H9 (cell line): ENCODE results near the gene HHIPL2. TPM values are rescaled to one million over a fixed set of nuclear protein-coding genes. Genes with fewer than 3 reads are reported as not detected.

Source experiments
- DNase-seq: peaks from one replicate; pipeline ENCODE4 v3.0.0-alpha.2; 2017
- H2AFZ ChIP-seq: one replicate; pipeline ENCODE4 v1.6.1; 2013; ENCODE audit warnings: mild to moderate bottlenecking, low read length, control low read depth, moderate library complexity
- H2AK5ac ChIP-seq: 2 replicates; pipeline ENCODE4 v1.6.1; 2013; ENCODE audit warnings: low read length, control low read depth, mixed read lengths; ENCODE audit not compliant: insufficient read length
- H2BK120ac ChIP-seq: one replicate; pipeline ENCODE4 v1.6.1; 2013; ENCODE audit warnings: low read depth, mild to moderate bottlenecking, low read length, control low read depth, inconsistent platforms; ENCODE audit not compliant: poor library complexity, severe bottlenecking
- H2BK12ac ChIP-seq: 2 replicates; pipeline ENCODE4 v1.6.1; 2013; ENCODE audit warnings: low read length, control low read depth, mixed read lengths, low read depth; ENCODE audit not compliant: insufficient read length
- H2BK15ac ChIP-seq: 2 replicates; pipeline ENCODE4 v1.6.1; 2013; ENCODE audit warnings: low read depth, low read length, control low read depth
- H2BK20ac ChIP-seq: one replicate; pipeline ENCODE4 v1.6.1; 2013; ENCODE audit warnings: low read depth, mild to moderate bottlenecking, low read length, control low read depth, inconsistent platforms; ENCODE audit not compliant: poor library complexity, severe bottlenecking
- H2BK5ac ChIP-seq: 2 replicates; pipeline ENCODE4 v1.6.1; 2013; ENCODE audit warnings: low read length, control low read depth, mixed read lengths; ENCODE audit not compliant: insufficient read length
- H3K14ac ChIP-seq: 2 replicates; pipeline ENCODE4 v1.6.1; 2013; ENCODE audit warnings: low read length, control low read depth; ENCODE audit not compliant: insufficient read depth
- H3K18ac ChIP-seq: 2 replicates; pipeline ENCODE4 v1.6.1; 2013; ENCODE audit warnings: low read depth, mild to moderate bottlenecking, mixed read lengths, low read length, control low read depth; ENCODE audit not compliant: insufficient read length
- H3K23ac ChIP-seq: 2 replicates; pipeline ENCODE4 v1.6.1; 2013; ENCODE audit warnings: low read length, control low read depth, mixed read lengths, low read depth; ENCODE audit not compliant: insufficient read length
- H3K23me2 ChIP-seq: 2 replicates; pipeline ENCODE4 v1.6.1; 2013; ENCODE audit warnings: low read depth, mild to moderate bottlenecking, mixed read lengths, low read length, control low read depth; ENCODE audit not compliant: insufficient read length, poor library complexity, severe bottlenecking
- H3K27ac ChIP-seq: 2 replicates; pipeline ENCODE4 v1.5.1; 2013; ENCODE audit warnings: low read length, control low read depth, mixed read lengths, low read depth; ENCODE audit not compliant: insufficient read length
- H3K27me3 ChIP-seq: 2 replicates; pipeline ENCODE4 v1.6.1; 2013; ENCODE audit warnings: low read length, control low read depth, inconsistent platforms; ENCODE audit not compliant: insufficient read depth
- H3K4ac ChIP-seq: 2 replicates; pipeline ENCODE4 v1.6.1; 2013; ENCODE audit warnings: low read depth, mild to moderate bottlenecking, control low read depth, inconsistent platforms, low read length, moderate library complexity
- H3K4me1 ChIP-seq: 2 replicates; pipeline ENCODE4 v1.6.1; 2013; ENCODE audit warnings: low read length, control low read depth, inconsistent platforms; ENCODE audit not compliant: insufficient read depth
- H3K4me2 ChIP-seq: 2 replicates; pipeline ENCODE4 v1.6.1; 2013; ENCODE audit warnings: low read length, control low read depth, mixed read lengths; ENCODE audit not compliant: insufficient read length, insufficient read depth
- H3K56ac ChIP-seq: 2 replicates; pipeline ENCODE4 v1.6.1; 2013; ENCODE audit warnings: low read depth, mild to moderate bottlenecking, mixed read lengths, low read length, control low read depth; ENCODE audit not compliant: insufficient read length
- H3K79me1 ChIP-seq: 2 replicates; pipeline ENCODE4 v1.6.1; 2013; ENCODE audit warnings: low read depth, mild to moderate bottlenecking, moderate library complexity, low read length, control low read depth, inconsistent platforms; ENCODE audit not compliant: insufficient read depth, poor library complexity, severe bottlenecking
- H3K79me2 ChIP-seq: 2 replicates; pipeline ENCODE4 v1.6.1; 2013; ENCODE audit warnings: low read length, control low read depth, inconsistent platforms; ENCODE audit not compliant: insufficient read depth
- H3K9ac ChIP-seq: 2 replicates; pipeline ENCODE4 v1.6.1; 2013; ENCODE audit warnings: low read length, control low read depth, mixed read lengths; ENCODE audit not compliant: insufficient read length; ENCODE audit errors: extremely low read depth
- H3K9me3 ChIP-seq: one replicate; pipeline ENCODE4 v1.6.1; 2013; ENCODE audit warnings: low read depth, low read length, inconsistent platforms; ENCODE audit not compliant: control insufficient read depth
- H3T11ph ChIP-seq: one replicate; pipeline ENCODE4 v1.6.1; 2013; ENCODE audit warnings: mild to moderate bottlenecking, low read length, control low read depth, inconsistent platforms
- H4K20me1 ChIP-seq: one replicate; pipeline ENCODE4 v1.6.1; 2013; ENCODE audit not compliant: control insufficient read depth, insufficient read length, insufficient read depth
- H4K5ac ChIP-seq: 2 replicates; pipeline ENCODE4 v1.6.1; 2013; ENCODE audit warnings: low read depth, mild to moderate bottlenecking, mixed read lengths, low read length, control low read depth; ENCODE audit not compliant: insufficient read length
- H4K8ac ChIP-seq: replicated peaks from 2 replicates; pipeline ENCODE4 v1.6.1; 2013; ENCODE audit warnings: low read length, control low read depth, mixed read lengths, low read depth; ENCODE audit not compliant: insufficient read length
- H4K91ac ChIP-seq: 2 replicates; pipeline ENCODE4 v1.6.1; 2013; ENCODE audit warnings: low read depth, mild to moderate bottlenecking, moderate library complexity, mixed read lengths, low read length, control low read depth; ENCODE audit not compliant: insufficient read length
- H3K27ac Mint-ChIP-seq, 3 experiments: 2 replicates in 2 of 3; 3 replicates in 1 of 3; pipeline ENCODE4 v1.8.0; 2020 to 2021; ENCODE audit warnings: mixed read lengths in 3 of 3, mild to moderate bottlenecking in 1 of 3, moderate library complexity in 1 of 3
- H3K27me3 Mint-ChIP-seq: 2 replicates; pipeline ENCODE4 v1.8.0; 2021; ENCODE audit warnings: low read depth, mild to moderate bottlenecking, moderate library complexity, mixed read lengths
- H3K36me3 Mint-ChIP-seq, 3 experiments: 2 replicates in 2 of 3; 3 replicates in 1 of 3; pipeline ENCODE4 v1.8.0; 2020 to 2021; ENCODE audit warnings: low read depth in 3 of 3, mixed read lengths in 3 of 3; ENCODE audit not compliant: insufficient read depth in 1 of 3
- H3K4me1 Mint-ChIP-seq, 2 experiments: 2 replicates each; pipeline ENCODE4 v1.8.0; 2020; ENCODE audit warnings: mixed read lengths in 2 of 2
- H3K4me3 Mint-ChIP-seq, 2 experiments: 2 replicates in 1 of 2; 3 replicates in 1 of 2; pipeline ENCODE4 v1.8.0; 2020 to 2021; ENCODE audit warnings: mild to moderate bottlenecking in 2 of 2, mixed read lengths in 2 of 2, moderate library complexity in 1 of 2
- H3K9me3 Mint-ChIP-seq, 2 experiments: 2 replicates in 1 of 2; 3 replicates in 1 of 2; pipeline ENCODE4 v1.8.0; 2020; ENCODE audit warnings: mild to moderate bottlenecking in 2 of 2, mixed read lengths in 2 of 2, moderate library complexity in 1 of 2
- WGBS: extraction: QIAGEN DNeasy Blood & Tissue Kit; methylation state at CpG from one replicate; pipeline ENCODE4 v1.1.7; 2013; ENCODE audit warnings: missing lambda C conversion rate, low lambda C conversion rate, mixed read lengths; ENCODE audit not compliant: insufficient read length; ENCODE audit errors: extremely low coverage; 5-methylcytosine and 5-hydroxymethylcytosine counted together
- total RNA-seq: library from RNA; stranded (reverse); gene quantifications from 2 replicates; pipeline ENCODE4 v1.2.1, GENCODE V29; 2021
- TF ChIP-seq, protein P1 (sequence below): fragments of 200-600 bp; sonication (generic); conservative IDR thresholded peaks from 3 replicates; pipeline ENCODE4 v1.8.0; 2021; ENCODE audit warnings: antibody characterized with exemption, mild to moderate bottlenecking

HHIPL2 gene
- total RNA-seq, 1 experiment from 2014 or later: 0.39 TPM

DNA sequence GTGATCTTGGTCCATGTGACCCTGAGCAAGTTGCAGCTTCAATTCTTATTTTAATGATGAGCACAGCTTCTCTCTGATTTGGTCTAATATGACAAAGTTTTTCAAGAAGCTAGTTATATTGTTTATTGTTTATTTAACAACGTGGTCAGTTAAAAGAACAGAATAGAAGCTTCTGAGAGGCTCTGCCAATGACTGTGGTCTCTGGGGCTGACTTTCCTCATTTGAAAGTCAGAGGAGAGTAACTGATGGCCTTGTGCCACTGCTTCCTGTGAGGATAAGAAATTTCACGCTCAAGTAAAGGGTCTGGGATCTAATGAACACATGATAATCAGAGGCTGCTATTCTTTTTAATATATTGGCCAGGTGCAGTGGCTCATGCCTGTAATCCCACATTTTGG, 7.3 kb downstream of the HHIPL2 start:
- Histone ChIP-seq H3K23ac (no peak overlapping the region), H3K4ac (no peak overlapping the region), H3K79me1 (no peaks in the 10 kb centered on the region), H3K27me3 (no peaks in the 10 kb centered on the region; the same call in 1 of the 2 replicates), H3K14ac (no peak overlapping the region), H3T11ph (no peak overlapping the region), H3K9ac (no peak overlapping the region), H4K91ac (no peak overlapping the region), H3K18ac (no peak overlapping the region), H2AK5ac (no peak overlapping the region), H3K23me2 (no peaks in the 10 kb centered on the region), H3K4me1 (no peaks in the 10 kb centered on the region), H3K79me2 (no peaks in the 10 kb centered on the region), H2BK12ac (no peak overlapping the region), H4K8ac (no peak overlapping the region), H2AFZ (no peak overlapping the region), H3K4me2 (no peak overlapping the region), H3K9me3 (no peaks in the 10 kb centered on the region), H4K20me1 (no peaks in the 10 kb centered on the region), H3K56ac (no peak overlapping the region), H3K27ac (no peak overlapping the region), H4K5ac (no peak overlapping the region), H2BK15ac (no peak overlapping the region), H2BK120ac (no peak overlapping the region), H2BK20ac (no peak overlapping the region), H2BK5ac (no peak overlapping the region)
- H3K27ac Mint-ChIP-seq: no peak overlapping the region
- no peaks in the 10 kb centered on the region for H3K36me3 Mint-ChIP-seq
- H3K9me3 Mint-ChIP-seq: no peaks in the 10 kb centered on the region; a peak in 1 of 5 replicates
- WGBS: no CpG with 5 or more reads among the region's 2 CpGs
- H3K4me1 Mint-ChIP-seq: no peaks in the 10 kb centered on the region
- no peak overlapping the region for H3K4me3 Mint-ChIP-seq
- H3K27me3 Mint-ChIP-seq: no peaks in the 10 kb centered on the region
- no peak for DNase-seq
- TF ChIP-seq, protein P1, sequence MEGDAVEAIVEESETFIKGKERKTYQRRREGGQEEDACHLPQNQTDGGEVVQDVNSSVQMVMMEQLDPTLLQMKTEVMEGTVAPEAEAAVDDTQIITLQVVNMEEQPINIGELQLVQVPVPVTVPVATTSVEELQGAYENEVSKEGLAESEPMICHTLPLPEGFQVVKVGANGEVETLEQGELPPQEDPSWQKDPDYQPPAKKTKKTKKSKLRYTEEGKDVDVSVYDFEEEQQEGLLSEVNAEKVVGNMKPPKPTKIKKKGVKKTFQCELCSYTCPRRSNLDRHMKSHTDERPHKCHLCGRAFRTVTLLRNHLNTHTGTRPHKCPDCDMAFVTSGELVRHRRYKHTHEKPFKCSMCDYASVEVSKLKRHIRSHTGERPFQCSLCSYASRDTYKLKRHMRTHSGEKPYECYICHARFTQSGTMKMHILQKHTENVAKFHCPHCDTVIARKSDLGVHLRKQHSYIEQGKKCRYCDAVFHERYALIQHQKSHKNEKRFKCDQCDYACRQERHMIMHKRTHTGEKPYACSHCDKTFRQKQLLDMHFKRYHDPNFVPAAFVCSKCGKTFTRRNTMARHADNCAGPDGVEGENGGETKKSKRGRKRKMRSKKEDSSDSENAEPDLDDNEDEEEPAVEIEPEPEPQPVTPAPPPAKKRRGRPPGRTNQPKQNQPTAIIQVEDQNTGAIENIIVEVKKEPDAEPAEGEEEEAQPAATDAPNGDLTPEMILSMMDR: no peak
